ENCODE results near the gene ZIC4.

Gene ZIC4

DNA sequence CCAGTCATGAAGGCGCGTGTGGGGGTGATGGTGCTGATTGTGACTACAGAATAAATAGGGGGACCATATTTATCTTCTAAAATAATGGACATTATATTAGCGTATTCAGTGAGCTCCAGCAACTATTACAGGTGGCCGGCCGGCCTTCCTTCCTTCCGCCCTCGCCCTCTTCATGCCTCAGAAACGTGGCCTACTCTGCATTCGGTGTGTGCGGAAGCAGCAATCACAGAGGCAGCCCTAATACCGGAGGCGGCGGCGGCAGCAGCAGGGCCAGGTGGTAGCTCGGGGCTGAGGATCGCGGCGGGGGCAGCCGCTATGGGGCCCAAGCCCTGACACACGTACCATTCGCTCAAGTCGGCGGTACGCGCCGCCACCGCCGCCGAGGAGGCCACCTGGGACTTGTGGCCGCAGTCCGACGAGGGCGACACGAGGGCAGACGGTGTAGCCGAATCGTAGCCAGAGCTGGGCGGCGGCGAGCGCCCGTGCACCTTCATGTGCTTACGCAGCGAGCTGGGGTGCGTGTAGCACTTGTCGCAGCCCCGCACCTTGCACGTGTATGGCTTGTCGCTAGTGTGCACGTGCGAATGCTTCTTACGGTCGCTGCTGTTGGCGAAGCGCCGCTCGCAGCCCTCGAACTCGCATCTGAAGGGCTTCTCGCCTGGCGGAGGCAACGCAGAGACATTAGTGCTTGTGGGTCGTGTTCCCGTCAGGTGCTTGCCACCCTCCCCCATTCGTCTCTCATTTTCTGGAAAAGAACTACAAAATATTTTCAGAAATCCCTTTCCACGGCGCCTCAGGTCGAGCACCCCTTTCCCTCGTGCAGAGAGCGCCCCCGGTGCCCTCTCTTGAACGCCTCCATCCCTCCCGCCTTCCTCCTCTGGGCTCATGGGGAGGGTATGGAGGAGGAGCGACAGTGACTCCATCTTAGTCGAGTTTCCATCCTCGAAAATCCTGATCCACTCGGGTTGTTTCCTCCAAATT lies 15.5 kb downstream of the ZIC4 start:
- DNase-seq (ENCODE audit: low spot score): no peak

DNA sequence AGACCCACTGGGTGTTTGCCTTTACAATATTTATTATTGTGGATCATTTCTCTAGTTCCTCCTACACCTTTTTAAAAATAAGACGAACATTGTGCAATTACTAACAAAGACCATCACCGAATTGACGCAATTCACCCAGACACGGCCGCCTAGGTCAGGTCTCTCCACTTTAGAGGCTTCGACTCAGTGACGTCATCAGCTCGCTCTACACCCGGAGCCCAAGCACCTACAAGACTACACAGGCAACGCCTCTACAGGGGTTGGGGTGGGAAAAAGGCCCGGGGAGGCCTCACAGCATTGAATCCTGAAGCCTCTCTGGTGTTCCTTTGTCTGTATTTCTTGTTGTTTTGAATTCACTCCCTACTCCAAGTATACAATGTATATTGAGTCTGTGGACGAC lies 16.6 kb downstream of the ZIC4 start:
- DNase-seq (ENCODE audit: low spot score): no peak

DNA sequence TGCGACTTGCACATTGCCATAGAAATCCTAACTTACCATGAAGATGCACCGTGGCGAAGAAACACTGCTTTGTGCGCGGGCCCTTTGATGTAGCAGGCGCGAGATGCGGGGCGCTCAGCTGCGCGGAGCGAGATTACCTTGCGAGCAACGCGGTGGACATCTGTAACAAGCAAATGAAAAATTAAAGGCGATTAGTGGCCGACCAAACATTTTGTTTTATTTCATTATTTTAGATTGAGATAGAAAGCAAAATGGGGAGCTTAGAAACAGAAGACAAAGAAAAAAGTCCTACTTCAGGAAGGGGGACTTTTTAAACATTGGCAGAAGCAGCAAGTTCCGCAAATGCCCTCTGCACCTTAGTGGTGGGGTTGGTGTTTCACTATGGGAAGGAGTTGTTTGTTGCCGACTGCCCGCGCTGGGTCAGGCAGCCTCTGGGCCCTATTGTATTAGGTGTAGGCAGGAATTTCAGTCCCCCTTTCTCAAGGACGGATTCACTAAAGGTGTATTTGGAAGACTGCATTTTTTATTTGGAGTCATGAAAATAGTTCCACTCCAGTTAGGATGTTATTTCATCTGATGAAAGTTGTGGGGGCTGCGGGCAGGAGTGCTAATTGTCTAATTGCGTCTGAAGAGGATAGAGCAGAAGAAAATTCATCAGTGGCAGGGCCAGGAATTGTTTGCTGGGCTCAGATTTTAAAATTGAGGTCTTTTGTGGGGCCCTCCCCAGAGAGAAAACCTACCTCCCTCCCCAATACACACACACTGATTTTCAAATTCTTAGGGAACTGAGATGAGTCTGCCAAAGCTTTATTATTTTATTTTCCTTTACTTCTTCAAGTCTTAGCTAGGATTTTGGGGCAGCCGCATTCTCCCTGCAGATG lies 17.4 kb downstream of the ZIC4 start:
- DNase-seq (ENCODE audit: low spot score): no peak

DNA sequence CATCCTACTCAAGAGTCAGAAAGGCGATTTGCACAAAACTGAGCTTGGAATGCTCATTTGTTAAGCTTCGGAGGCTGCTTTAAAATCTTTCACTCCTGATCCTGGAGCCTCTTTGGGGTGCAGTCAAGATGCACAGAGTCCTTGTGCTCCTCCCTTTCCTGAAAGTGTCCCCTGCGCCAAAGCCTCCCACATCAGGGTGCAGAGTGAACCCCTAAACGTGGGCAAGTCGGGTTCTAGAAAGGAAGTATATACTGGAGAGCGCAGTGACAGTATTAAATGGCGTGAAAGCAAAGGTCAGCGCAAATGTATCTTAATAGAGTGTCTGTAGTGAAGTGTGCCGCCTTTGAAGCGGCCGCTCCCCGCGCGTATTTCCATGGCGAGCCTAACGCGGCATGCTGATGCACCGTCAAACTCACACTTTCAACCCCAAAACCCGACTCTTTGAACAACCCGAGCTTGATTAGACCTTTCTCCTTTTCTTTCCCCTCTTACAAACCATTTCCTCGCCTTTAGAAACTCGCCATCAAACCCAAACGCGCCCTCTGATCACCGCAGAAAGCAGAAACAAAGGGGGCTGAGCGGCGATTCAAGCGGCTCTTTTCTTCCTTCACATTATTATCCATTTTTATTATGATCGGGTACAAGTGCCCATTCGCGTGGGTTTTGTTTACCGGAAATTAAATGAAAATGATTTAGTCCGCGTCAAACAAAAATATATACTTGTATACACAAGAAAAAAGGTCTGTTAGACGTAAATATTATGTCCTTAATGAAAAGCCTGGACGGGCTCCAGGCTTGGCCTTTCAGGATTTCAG lies 18.3 kb downstream of the ZIC4 start:
- DNase-seq (ENCODE audit: low spot score): no peak

DNA sequence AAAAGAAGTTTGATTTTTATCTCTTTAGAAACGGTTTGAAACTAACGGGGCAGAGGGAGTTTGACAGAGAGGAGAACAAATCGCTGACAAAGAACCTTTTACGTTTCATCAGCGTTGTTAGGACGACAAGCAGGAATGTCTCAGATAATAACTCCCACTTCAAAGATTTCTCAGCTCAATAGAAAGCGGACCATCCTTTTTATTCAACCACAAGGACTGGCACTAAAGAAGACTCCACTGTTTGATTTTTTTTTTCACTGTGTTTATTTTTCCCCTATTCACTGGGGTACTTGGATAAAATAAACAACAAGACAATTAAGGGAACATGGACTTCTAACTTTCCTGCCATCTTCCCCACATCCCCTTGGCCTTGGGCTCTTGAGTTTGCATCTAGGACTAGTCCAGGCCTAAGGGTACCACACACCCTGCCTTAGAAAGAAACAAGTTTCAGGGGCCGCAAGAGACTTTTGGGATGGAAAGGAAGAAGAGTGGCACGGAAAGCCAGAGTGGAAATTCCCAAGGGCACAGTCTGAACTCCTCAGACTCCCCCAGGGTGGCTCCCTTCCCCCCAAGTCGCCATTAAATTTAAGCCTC lies 19.0 kb downstream of the ZIC4 start:
- no peak for DNase-seq (ENCODE audit: low spot score)

DNA sequence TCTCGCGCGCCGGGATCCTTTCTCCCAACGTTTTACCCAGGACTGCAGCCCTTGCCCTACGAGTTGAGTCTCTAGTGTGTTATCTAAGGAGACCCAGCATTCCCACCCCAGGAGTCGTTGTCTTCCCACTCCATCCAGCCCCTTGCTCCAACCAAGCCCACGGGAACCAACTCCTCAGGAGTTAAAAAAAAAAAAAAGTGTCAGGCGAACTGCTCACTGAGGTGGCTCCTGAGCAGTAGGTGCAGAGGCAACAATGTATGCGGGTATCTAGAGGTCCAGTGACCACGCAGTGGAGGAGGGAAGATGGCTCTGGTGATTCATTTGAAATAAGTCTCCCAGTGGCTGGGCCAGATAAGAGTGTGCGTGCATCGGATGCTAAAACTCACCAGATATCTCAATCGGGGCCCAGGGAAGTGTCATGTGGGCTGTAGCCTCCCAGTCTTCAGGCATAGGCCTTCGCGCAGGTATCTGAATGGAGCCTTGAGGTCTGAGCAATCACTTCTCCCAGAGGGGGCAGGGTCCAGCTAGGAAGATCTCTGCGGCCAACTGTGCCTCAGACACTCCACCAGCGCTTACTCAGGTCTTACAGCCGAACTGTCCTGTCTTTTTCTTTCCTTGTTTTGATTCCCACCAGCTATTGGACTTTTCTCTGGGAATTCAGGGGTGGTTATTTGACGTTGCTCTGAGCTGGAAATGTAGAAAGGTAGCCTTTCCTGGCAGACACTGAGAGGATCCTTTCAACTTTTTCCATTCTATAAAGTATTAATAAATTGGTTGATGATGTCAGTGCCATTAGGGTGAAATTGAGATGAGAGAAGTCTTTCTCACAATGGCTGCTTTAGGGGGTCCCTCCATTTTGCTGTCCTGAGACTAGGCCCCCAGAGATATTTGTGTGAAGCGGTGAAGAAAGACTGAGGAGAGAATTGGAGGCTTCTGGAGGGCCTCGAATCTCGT lies 21.0 kb downstream of the ZIC4 start:
- DNase-seq (ENCODE audit: low spot score): no peak

DNA sequence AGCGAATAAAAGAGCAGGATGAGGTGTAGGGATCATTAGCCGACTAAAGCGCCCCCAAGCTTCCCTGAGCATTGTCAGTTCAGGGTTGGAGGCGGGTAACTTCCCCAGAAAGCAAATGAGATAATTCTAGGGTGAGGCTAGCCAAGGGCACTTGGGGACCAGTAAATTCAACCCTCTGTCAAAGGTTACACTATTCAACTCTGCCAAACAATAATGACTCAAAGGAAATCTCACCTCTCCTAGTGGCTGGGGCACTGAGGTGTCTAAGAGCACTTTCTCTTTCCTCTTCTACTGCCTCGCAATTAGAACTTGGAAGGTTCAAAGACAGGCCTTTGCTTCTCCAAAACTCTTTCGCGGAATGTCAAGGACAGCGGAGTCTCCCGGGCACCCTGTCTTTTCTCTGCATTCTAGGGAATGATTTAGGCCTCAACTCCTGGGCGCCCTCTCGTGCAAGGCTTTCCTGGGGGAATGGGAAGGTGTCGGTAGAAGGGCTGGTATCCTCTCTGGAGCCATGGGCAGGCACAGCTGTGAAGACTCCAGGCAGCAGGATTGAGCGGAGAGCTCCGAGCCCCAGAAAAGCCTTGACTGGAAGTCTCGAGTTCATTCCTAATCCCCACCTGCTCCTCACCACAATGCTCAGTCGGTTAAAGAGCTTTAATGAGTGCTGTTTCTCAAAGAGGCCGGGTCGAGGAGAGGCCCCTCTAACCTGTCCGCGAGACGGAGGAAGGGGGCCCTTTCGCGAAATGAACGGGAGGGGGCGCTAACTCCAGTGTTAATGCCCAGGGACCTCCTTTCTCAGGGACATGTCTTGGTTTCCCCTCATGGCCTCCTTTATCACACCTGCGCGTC lies 21.9 kb downstream of the ZIC4 start:
- no peak for DNase-seq (ENCODE audit: low spot score)

DNA sequence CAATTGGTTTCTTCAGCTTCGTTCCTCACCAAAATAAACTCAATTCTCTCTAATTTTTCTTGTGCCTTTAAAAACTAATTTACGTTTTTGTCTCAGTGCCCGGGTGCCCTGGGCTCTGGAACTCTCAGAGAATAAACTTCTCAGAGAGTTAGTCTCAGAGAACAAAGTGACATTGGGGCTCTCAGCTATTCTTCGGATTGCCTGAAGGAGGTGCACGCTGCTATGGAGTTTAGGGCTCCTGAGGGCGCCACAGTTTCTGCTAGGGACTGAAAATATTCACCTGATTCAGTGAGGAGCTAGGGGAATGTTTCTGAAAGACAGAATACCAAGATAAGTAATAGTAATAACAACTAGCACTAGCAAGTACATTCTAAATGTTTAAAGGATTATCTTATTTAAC lies 22.7 kb downstream of the ZIC4 start:
- DNase-seq (ENCODE audit: low spot score): no peak

DNA sequence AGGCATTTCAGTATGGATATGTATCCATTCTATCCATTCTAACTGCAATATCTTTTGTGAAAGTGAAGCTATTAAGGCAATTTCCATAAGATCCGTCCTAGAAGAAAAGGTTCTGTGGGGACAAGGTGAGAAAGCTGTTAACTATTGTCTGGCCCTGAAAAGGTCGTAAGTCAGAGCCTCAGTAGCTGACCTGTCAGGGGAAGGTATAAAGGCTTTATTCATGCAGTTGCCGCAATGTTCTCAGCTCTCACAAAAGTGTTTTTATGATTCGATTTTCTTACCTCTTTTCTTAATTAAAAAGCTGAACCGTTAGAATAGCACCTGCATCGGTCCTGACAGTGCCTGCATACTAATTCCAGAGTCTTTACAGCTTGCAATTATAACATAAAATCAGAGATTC lies 24.7 kb downstream of the ZIC4 start:
- DNase-seq (ENCODE audit: low spot score): no peak

DNA sequence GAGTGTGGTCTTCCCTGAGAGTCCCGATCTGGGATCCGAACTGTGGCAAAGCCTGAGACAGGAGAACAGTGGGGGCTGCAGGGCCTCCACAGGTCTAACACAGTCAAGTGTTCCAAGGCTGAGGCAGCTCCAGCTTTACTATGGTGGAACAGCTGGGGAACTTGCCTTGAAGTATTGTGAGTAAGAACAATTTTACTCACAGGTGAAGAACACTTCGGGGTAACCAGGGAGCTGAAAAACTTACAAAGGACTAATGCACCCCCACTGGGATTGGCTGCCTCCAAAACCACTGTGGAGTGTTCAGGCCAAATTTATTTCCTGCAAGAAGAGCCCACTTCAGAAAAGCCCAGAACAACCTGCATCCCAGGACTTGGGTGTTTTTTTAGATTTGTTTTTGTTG lies 25.4 kb downstream of the ZIC4 start:
- DNase-seq (ENCODE audit: low spot score): no peak

DNA sequence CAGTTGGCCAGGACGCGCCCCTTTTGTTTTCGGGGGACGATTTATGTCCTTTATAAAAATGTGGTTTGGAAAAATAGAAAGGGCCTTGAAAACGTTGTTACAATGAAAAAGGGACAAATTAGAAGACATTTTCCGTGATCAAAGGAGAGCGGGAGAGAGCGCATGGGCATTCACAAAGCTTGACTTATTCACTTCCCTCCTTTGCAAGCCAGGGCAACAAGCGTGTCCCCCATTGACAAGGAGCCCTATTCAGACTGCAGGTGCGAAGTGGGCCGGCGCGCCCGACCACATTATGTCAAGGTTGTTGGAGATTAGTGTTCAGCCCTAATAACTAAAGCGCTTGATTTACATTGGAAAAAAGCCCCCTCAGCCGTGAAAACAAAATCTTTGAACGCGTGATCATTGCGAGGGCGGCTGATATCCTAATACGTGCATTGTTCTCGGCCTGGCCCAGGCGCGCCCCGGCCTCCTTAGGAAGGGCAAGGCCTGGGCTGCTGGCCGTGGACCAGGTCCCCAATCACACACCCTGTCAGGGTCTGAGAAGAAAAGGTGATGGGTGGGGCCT lies 25.9 kb downstream of the ZIC4 start:
- DNase-seq (ENCODE audit: low spot score): no peak

DNA sequence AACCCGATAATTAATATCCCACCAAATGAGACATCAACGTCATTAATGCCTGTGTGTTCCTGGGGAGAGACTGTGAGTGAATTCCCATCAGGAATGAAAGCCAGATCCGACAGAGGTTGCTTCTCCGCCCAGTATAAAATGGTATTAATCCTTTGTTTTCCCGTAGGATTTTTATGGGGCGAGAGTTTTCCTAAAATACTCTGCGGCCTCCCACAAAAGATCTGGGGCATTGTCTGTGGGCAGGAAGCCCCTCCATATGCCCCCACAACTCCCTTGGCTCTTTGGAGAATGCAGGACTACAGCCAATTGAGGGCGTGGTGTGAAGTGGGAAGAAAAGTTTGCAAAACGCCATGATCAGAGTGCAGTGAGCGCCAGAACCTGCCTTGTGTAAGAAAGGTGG lies 26.7 kb downstream of the ZIC4 start:
- DNase-seq (ENCODE audit: low spot score): no peak

DNA sequence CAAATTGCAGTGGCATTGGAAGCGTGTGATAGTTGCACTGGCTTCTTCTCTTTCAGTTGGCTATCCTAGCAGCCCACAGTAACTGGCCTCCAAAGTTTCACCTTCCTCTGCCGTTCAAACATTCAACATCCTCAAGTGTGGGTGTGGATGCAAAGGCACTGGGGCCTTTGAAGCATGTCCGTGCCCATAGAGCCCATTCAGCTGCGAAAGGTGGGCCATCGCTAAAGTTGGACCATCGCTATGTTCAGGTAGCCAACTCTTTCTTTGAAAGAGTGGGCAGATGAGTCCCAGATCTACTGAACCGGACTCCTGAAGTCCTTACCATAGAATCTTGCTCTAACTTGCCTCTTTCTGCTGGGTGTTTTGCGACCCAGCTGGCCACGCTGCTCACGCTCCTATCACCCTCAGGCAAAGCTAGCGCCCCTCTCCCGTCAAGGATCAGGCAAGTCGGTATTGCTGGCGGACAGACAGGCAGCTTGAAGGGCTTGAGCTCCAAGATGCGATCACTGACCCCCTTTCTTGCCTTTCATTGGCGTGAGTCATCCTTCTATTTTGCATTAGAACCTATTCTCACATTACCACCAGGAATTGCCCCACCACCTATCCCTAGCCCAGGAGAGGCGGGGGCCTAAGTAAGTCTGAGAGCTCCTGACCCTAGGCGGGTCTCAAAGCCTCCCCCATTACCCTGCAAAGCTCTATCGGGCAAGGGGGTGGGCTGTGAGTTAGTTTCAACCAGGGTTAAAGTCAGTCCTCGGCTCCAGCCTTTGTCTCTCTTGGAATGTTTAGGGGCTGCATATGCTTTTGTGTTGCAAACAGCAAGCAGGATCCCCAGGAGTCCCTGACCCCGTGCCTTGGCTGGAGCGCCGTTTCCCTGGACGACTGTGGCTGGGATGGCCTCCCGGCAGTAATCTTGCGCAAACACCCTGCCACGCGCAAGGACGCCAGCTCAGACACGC lies 28.7 kb downstream of the ZIC4 start:
- DNase-seq (ENCODE audit: low spot score): no peak

DNA sequence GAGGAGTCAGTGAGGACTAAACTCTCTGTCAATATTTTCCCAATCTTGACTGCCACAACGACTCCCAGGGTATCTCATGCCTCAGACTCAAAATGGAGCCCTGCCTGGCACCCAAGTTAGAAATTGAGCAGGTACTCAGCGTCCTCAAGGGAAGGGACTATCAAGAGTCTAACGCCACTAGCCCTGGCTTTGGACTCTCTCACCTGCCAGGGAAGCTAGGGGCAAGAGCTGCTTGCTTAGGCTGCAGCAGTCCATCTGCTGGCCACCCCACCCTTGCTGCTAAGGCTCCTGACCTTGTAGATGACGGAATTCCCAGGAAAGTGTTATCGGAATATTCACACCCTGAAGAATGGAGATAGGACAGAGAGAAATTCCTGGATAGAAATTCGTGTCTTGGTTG lies 33.0 kb downstream of the ZIC4 start:
- no peak for DNase-seq (ENCODE audit: low spot score)

DNA sequence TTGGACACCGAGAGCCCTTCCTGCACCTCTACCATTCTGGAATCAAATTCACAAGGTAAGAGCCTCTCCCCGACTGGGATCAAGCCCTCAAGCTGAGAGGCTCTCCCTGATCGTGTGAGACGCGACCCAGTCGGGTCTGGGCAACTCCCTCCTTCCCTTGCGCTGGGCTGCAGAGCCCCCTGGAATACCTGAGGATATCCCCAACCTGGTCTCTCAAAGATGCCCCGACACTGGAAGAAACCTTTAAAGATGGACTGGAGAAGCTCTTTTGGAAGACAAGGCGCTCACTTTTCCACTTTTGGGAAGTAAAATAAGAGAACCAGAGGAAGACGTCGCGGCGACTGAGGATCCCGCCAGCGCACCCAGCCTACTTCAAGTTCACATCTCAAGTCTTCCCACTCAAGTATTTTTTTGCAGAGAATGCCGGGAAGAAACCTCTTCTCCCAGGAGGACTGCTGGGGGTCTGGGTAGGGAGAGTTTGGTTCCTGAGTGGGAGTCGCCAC lies 33.8 kb downstream of the ZIC4 start:
- no peak for DNase-seq (ENCODE audit: low spot score)

DNA sequence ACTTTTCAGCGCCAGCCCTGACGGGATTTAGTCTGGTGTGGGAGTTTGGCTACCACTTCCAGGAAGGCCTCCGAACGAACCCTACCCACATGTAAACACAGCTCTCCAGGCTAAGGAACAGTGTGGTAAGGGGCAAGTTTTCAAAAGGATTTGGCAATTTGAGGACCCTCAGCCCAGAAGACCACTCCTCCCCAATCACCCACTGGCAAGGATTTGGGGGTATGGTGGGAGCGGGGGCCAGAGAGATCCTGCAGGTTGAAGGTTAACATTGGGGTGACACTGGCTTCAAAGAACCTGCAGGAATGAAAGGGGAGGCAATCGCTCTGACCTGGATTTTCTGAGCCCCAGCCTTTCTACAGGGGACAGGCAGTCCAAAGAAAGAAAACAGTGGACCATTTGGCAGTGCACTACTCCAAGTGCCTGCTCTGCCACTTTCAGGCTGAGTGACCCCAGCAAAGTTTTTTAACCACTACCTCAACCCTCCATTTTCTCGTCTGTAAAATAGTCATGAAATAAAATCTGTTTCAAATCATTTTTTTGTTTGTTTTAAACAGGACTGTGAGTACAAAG lies 34.5 kb downstream of the ZIC4 start:
- DNase-seq (ENCODE audit: low spot score): no peak

DNA sequence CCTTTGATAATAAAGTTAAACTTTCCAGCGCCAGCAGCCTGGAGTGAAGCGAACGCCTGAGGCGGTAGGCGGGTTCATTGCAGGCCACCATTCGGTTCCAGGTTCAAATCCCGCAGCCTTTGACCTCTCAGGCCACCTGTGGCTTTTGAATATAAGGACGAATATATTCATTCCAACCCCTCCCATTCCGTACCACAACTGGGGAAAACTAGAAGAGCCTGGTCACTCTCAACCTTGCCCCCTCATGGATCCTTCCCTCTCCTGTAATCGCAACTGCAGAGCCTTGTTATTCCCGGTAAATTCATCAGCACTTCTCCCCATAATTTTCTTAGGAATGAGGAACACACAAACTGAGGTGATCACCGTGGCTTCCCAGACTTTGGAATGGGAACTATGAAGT lies 35.2 kb downstream of the ZIC4 start:
- DNase-seq (ENCODE audit: low spot score): no peak

DNA sequence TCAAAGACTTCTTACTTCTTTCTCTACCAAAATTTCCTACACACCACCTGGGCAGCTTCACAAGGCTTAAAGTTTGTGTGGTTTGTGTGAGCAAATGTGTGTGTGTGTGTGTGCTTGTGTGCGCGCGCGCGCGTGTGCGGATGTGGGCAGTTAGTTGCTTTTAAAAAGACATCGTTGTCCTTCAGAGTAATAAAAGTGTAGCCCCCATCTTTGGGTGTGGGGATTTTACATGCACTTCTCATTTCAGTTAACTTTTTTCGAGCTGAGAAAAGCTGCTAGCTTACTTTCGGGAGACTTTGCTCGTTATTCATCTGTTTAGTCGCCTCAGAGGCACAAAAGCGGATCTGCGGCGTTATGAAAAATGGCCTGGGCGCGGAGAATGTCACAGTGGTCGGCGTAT lies 36.0 kb downstream of the ZIC4 start:
- DNase-seq (ENCODE audit: low spot score): no peak

Data from HuH-7.5 (cell line).